HG02981 (cell line): ENCODE measurements around the gene FAM3A.
"Not testable (repeated sequence)": the region's sequence is repeated elsewhere in the genome, so short reads cannot be mapped to it uniquely, and the experiment has no call there.

Experiments
- ATAC-seq: cut with Tn5 transposase; IDR thresholded peaks from one replicate; pipeline ENCODE4 v1.9.1; 2021; ENCODE audit warnings: mild to moderate bottlenecking, moderate library complexity; ENCODE audit not compliant: unreplicated experiment

Gene FAM3A, protein sequence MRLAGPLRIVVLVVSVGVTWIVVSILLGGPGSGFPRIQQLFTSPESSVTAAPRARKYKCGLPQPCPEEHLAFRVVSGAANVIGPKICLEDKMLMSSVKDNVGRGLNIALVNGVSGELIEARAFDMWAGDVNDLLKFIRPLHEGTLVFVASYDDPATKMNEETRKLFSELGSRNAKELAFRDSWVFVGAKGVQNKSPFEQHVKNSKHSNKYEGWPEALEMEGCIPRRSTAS

DNA sequence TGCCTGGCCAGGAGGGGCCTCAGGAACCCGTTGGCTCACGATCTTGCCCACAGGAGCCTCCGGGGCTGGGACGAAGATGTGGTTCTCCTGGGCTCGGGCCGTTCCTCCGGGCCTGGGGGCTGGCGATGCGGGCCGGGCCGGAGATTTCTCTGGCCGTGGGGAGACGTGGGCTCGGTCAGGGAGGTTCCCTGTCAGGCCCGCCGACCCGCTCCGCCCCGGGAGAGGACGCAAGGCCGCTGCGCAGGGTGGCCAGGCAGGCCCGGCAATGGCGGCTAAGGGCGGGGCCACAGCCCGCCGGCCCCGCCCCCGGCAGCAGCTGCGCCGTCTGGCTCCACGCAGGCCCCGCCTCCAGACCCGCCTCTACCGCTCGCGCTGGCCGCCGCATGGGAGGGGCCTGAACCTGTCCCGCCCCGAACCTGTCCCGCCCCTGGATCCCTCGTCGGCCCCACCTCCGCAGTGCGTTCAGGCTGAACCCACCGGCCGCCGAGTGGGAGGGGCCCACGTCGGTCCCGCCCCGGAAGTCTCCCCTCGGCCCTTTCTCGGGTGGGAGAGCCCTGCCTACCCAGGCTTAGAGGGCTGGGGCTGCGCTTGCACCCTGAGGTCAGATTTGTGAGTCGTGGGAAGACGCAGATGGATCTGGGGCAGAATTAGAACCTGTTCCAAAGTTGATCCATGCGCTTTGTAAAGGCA lies at the start of gene FAM3A:
FAM3A (minus strand) TSS at position 267 of the 690 bp plus-strand sequence. CDS start 460 bp downstream, outside the sequence.
- ATAC-seq, result peak; percentile 94

DNA sequence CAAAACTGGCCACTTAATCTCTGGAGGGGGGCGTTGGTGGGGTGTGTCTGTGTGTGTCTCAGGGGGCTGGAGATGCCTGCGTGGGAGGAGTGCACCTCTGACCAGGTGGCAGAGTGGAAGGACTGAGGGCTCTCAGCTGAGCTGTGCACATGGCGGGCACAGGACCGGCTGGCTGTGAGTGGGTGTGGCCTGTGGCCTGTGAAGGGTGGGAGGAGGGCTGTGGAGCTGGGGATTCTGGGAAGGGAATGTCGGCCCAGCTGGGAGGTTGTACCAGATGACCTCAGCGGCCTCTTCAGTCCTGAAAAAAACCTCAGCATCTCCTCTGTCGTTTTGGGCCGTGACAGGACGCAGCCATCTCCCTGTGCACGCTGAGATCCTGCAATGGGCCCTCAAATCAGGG lies 46.3 kb upstream of the FAM3A start:
- not testable (repeated sequence) for ATAC-seq

DNA sequence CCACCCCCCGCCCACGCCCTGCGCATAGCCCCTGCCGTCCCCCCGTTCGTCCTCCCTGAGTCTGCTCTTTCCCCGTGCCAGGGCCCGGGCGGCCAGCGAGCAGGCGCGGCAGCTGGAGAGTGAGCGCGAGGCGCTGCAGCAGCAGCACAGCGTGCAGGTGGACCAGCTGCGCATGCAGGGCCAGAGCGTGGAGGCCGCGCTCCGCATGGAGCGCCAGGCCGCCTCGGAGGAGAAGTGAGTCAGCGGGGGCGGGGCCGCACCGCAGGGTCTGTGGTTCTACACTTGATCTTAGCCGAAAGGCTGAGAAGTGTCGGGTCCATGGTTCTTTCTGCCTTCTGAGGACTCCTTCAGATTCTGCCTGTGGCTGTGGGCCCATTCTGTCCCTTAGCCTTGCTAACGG lies 44.3 kb upstream of the FAM3A start:
- ATAC-seq, result not testable (repeated sequence)

DNA sequence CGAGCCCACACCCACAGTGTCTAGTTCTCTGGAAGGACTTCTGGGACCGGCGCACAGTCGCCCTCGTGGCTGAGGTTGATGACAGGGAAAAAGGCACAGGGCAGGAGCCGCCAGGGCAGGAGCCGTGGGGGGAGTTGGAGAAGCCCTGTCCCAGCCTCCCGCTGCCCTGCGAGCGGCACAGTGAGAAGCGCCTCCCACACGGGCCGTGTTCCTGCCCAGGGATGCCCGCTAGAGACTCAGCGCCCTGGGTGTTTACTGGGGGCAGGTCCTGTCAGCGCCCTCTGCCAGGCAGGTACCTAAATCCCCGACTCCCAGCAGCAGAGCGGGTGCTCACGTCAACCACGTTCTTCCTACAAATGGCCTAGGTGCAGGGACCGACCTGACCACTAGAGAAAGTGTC lies 42.9 kb upstream of the FAM3A start:
- not testable (repeated sequence) for ATAC-seq

DNA sequence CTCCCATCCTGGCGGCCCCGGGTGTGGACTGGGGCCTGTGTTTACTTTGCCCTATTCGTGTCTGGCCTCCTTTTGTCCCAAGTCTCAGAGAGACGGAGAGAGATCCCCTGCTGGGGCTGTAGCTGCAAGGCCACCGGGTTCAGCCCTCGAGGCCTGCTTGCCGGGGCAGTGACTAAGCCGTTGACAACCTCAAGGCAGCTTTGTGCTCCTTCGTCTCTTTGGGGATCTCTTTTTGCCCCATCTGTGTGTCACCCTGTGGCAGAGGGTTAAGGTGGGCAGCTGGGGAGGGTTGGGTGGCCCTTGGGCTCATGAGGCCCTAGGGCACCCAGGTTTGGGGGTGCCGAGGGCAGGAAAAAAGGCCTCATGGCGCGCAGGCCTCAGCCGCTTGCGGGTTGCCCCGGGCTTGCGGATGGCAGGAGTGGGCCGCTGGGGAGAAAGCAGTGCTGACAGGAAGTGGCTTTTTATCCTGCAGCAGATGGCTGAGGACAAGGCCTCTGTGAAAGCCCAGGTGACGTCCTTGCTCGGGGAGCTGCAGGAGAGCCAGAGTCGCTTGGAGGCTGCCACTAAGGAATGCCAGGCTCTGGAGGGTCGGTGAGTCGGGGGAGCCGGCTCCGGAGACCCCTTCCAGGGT lies 42.1 kb upstream of the FAM3A start:
- ATAC-seq, result not testable (repeated sequence)

DNA sequence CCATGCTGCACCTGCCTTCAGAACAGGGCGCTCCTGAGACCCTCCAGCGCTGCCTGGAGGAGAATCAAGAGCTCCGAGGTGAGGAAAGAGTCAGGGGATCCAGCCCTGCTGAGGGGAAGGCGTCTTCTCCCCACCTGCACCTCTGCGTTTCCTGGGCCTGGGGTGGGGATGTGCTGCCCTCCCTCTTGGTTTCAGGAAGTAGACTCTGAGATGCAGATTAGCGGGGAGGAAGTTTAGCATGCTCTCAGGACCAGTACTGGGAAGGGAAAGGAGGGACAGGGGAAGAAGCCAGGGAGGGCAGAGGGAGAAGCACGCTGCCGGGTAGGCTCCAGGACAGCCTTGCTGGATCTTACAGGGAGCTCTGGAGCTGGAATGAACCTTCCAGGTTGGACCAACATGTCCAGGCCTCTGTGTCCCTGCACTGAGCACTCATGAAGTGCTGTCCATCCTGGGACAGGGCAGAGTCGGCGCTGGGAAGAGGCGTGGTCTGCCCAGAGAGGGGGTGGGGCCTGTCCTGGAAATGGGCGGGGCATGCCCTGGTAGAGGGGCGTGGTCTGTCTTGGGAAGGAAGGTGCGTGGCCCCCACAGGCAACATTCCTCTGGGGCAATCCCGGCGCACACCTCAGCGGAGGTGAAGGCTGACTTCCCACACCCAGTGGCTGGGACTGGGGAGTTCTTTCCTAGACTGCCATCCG lies 36.2 kb upstream of the FAM3A start:
- ATAC-seq, result not testable (repeated sequence)

DNA sequence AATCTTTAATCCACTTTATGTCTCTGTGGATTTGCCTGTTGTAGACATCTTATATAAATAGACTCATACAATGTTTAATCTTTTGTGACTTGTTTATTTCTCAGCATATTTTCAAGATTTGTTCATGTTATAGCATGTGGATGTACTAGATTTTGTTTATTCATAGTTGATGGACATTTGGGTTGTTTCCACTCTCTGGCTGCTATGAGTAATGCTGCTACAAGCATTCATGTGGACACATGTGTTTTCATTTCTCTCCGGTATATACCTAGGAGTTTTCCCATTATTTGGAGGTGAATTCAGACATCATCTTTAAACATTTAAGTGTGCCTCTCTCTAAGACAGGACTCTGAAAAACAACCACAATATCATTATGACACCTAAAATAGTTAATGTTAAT lies 33.7 kb upstream of the FAM3A start:
- ATAC-seq, result no peak

DNA sequence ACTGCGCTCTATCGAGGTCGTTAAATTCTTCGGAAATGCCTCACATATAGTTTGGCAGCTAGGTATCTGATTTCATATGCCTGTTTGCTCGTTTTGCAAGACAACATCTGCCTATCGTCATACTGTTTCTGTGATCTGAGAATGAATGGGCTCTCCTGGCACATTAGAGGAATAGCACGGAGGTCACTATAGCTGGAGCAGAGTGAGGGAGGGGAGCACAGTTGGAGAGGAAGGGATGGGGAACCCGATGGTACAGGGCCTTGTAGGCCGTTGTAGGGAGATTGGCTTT lies 31.9 kb upstream of the FAM3A start:
- no peak for ATAC-seq

DNA sequence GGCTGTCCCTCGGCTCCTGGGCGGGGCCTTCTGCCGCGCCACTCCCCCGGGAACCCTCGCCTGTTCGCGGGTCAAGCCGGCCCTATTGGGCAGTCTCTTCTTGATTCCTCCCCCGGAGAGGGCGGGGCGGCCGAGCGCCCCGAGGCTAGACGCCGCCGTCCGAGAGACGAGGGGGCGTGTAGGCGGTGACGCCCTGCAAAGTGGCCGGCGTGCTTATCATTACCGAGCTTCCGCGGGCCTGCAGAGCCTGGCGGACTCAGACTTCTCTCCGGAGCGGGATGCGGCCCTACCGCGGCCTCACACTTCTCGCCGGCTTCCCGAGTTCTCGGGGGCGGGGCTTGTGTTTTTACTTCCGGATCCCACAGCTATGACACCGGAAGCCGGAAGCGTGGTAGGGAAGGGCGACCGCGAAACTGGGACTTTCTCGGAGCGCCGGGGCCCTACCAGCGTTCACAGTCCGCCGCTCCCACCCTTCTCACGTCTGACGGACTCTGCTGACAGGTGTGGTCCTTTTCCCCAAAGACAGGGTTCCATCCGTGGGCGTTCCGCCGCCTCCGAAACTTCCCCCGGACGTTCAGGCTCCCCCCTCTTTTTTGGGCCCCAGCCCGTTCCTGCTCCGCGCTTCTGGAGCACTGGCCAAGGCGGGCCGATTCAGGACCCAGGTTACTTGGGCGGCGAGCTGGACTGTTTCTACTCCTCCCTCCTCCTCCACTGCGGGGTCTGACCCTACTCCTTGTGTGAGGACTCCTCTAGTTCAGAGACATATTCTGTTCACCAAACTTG lies 31.4 kb upstream of the FAM3A start, which contains the start of gene IKBKG:
IKBKG (plus strand) TSS at position 376 of the 783 bp plus-strand sequence. CDS start 4,383 bp downstream, outside the sequence.
- ATAC-seq, result peak; percentile 80

DNA sequence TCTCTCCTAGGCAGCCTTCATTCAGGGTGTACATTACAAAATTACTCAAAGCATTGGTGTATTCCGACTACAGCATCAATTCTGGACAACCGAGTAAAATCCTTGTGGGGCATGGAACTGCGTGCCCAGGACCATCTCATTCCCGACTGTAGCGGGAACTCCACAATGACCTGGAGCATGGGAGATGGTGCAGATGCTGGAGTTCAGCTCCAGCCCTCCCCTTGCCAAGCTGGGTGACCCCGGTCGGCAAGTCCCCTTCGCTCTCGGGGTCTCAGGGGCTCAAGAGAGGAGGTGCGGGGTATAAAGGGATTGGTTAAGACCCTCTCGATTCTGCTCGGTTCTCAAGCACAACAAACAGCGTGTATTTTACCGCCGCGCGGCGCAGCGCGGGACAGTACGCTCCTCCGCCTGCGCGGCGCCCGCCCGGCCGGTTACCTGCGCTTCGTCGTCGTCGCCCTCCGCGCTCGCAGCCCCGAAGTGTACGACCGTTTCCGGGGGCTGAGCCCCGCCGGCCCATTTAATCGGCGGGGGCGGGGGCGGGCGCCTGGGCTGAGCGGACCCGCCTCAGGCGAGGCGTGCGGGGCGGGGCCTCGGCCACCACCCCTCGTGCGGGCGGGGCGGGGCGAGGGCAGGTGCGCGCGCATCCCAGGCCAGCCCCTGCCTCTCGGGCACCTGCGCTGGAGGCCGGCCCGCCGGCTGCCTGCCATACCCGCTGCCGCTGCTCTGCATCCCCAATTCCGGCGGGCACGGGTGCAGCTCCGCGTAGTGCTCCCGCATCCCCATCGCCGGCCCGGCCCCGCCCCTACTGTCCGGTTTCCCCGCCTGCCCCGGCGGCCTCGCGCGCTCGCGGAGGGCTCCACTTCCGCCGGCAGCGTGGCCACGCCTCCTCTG lies 30.6 kb upstream of the FAM3A start, which contains the start of gene G6PD:
G6PD (minus strand) TSS at position 493 of the 891 bp plus-strand sequence. CDS start 691 bp downstream, outside the sequence.
- ATAC-seq, result peak; percentile 38

DNA sequence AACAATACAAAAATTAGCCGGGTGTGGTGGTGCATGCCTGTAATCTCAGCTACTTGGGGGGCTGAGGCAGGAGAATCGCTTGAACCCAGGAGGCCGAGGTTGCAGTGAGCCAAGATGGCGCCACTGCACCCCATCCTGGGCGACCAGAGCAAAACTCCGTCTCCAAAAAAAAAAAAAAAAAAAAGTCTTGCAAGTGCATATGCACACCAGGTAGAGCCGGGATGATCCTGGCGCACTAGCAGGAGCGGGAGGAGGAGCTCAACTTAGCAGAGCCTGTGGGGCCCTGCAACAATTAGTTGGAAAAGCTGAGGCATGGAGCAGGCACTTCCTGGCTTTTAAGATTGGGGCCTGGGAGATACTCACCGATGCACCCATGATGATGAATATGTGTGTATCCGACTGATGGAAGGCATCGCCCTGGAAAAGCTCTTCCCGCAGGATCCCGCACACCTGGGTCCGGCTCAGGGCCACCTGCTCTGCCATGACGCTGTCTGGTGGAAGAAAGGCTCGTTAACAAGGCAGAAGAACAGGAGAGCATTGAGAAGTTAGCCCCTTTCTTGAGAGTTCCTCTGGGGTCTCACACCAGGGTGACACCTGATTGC lies 29.7 kb upstream of the FAM3A start:
- no peak for ATAC-seq

DNA sequence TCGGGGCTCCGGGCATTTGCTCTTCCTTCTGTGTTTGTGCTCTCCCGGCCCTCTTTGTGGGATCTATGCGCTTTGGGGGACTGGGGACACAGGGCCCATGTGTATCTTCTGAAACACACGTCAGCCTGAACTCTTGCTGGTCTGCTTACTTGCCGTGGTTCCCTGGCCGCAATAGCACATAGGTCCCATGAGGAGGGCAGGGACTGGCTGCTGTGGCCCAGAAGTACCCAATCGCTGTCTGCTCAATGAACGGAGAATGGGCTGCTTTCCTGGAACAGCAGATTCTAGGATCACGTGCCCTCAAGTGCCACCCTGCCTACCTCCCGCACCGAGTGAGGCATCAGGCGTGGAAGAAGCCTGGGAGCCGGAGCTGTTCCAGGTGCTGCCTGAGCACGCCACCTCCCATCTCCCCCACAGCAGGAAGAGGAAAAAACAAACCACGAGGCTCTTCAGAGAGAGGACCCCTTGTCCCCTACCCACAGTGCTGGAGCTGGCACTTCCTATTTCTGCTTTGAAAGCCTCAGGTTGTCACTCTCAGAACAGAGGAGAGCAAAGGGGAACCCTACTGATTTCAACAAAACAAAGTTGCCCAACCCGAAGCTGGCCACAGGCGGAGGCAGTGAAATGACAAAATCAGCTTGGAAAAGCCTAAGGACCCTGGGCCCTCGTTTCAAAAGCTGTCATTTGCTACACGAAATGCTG lies 26.8 kb upstream of the FAM3A start:
- ATAC-seq, result no peak

DNA sequence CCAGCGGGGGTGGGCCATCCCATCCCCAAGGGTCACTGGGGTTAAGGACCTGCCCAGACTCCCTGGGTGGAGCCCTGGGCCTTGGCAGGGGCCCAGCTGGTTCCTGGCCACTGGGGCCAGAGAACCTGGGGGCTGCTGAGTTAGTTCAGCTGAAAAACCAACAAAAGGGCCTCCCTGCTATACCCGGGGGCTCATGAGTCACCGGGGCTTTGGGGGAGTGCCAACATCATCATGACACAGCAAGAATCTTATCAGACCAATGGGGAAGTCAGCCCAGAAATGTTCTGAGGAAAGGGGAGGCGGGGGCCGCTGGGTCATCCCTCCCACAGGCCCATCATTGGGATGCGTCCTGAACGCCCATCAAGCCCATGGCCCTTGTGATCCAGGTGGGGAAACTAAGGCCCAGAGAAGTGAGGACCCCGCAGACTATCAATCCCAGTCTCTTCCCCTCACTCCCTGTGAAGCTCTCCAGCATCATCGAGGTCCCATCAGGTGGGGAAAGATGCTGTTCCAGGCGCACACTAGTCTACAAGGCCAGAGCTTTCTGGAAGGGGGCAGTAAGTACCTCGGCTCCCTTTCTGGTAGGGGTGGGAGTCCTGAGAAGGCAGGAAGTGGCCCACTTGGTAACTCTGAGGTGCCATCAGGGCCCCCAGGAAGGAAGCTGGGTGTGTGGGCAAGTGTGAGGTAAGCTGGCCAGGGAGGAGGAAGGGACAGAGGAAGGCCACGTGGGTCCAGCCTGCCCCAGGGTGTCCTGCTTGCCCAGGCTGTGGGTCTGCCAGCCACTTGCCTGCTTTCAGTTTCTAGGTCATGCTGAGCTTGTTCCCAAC lies 26.1 kb upstream of the FAM3A start:
- no peak for ATAC-seq

DNA sequence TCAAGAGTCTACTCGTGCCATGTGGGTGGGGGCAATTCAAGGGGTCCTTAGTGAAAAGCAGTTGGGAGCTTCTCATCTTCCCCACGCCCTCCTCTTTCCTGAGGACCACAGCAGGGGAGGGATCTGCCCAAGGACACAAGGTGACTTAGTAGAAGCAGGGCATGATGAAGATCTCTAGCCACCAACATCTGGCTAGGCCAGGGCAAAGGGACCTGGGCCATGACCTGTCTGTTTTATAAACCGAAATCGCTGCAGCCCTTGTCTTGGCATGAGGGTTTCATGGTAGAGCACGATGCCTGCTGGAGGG lies 25.5 kb upstream of the FAM3A start:
- ATAC-seq, result no peak

DNA sequence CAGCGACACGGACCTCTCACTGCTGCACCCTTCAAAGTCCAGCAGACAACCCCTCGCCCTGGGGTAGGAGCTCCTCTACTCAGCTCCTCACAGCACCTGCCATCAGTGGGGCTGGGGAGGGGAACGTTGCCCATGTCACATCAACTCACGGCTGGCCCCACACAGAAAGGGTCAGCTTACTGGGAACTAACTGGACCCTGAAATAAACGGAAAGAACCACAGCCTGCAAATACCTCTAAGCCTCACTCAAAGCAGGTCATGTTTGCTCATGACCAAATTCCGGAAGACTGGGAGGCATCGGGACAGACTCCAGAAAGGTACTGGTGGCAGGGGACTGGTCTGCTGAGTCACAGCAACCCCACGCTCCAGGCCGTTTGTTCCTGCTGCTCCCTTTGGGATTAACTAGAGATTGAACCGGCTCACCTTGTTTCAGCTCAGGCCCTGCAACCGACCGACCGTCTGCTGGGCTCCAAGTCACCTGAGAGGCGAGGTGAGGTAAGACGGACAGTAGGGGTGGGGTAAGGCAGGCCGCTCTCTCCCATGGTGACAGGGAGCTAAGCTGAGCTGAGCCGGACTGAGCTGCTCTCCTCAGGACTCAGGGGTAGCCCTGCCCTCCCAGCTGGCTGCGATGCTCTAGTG lies 25.0 kb upstream of the FAM3A start:
- no peak for ATAC-seq

DNA sequence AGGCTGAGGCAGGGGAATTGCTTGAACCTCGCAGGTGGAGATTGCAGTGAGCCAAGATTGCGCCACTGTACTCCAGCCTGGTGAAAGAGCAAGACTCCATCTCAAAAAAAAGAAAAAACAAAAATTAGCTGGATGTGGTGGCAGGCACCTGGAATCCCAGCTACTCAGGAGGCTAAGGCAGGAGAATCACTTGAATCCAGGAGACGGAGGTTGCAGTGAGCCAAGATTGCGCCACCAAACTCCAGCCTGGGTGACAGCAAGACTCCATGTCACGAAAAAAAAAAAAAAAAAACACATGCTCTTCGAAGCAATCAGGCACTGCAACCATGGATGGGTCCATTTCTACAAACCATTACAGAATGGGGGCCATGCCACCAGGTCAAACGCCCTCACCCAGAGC lies 24.3 kb upstream of the FAM3A start:
- not testable (repeated sequence) for ATAC-seq

DNA sequence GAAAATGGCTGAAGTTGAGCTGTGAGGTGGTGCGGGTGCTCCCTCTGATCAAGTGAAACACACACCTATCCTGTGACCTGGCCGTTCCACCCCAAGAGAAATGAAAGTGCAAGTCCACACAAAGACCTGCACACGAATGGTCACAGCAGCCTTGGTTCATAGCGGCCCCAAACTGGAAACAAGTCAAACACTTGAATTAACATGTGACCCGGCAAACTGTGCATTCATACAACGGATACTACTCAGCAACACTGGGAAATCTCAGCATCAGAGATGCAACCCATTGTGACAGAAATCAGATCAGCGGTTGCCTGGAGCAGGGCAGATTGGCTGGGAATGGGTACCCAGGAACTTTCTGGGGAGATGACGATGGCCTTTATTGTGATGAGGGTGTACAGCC lies 23.0 kb upstream of the FAM3A start:
- ATAC-seq, result no peak

DNA sequence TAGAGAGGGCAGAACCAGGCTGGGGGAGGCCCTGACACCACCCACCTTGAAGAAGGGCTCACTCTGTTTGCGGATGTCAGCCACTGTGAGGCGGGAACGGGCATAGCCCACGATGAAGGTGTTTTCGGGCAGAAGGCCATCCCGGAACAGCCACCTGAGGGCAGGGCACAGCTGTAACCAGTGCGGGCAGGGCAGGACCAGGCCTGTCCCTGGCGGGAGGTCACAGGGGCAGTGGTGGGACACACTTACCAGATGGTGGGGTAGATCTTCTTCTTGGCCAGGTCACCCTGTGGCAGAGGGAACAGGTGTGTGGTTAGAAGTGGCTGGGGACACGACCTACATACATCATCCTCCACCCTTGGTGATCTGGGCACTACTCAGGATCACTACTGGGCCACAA lies 19.9 kb upstream of the FAM3A start:
- ATAC-seq, result no peak
